ENCODE measurements around the gene DIRAS1.

The DIRAS1 gene

GRCh38 chr19:2720777-2721569, at the start of gene DIRAS1:
Gene DIRAS1, minus strand, starts transcription at chr19:2721372. Its CDS starts 3,566 bp downstream, at chr19:2717806.
- Mint-ChIP-seq H3K4me3 (peak within 1 kb of the TSS; percentile 60), H3K27ac (no peak within 1 kb of the TSS), H3K36me3 (no peaks in the 10 kb centered on the region), H3K27me3 (peaks cover 5% of the 10 kb centered on the region), H3K4me1 (ENCODE audit: low read depth) (peaks cover 3% of the 10 kb centered on the region), H3K9me3 (ENCODE audit: low read depth) (peaks cover under 1% of the 10 kb centered on the region)

GRCh38 chr19:2770055-2771013, 49.2 kb upstream of the DIRAS1 start:
- Mint-ChIP-seq H3K27me3 (no peaks in the 10 kb centered on the region), H3K4me3 (no peak overlapping the region), H3K36me3 (no peaks in the 10 kb centered on the region), H3K27ac (no peak overlapping the region), H3K4me1 (ENCODE audit: low read depth) (peaks cover 13% of the 10 kb centered on the region), H3K9me3 (ENCODE audit: low read depth) (no peaks in the 10 kb centered on the region)

- H3K27ac Mint-ChIP-seq: no peak overlapping the region
- H3K4me1 Mint-ChIP-seq (ENCODE audit: low read depth): peaks cover 5% of the 10 kb centered on the region
- no peak overlapping the region for H3K4me3 Mint-ChIP-seq
- H3K36me3 Mint-ChIP-seq: no peaks in the 10 kb centered on the region
- H3K9me3 Mint-ChIP-seq (ENCODE audit: low read depth): no peaks in the 10 kb centered on the region
- H3K27me3 Mint-ChIP-seq: no peaks in the 10 kb centered on the region
Observed at GRCh38 chr19:2769218-2769617, 48.0 kb upstream of the DIRAS1 start.

GRCh38 chr19:2768365-2769132, 47.4 kb upstream of the DIRAS1 start:
- Mint-ChIP-seq H3K9me3 (ENCODE audit: low read depth) (no peaks in the 10 kb centered on the region), H3K27ac (no peak overlapping the region), H3K27me3 (no peaks in the 10 kb centered on the region), H3K4me3 (no peak overlapping the region), H3K36me3 (no peaks in the 10 kb centered on the region), H3K4me1 (ENCODE audit: low read depth) (peaks cover 5% of the 10 kb centered on the region)

- Mint-ChIP-seq H3K36me3 (no peaks in the 10 kb centered on the region), H3K27ac (no peak overlapping the region)
Observed at GRCh38 chr19:2767688-2768087, 46.5 kb upstream of the DIRAS1 start.

GRCh38 chr19:2766594-2767372, 45.6 kb upstream of the DIRAS1 start:
- H3K4me1 Mint-ChIP-seq (ENCODE audit: low read depth): no peaks in the 10 kb centered on the region
- H3K27ac Mint-ChIP-seq: no peak overlapping the region
- H3K4me3 Mint-ChIP-seq: no peak overlapping the region
- H3K36me3 Mint-ChIP-seq: no peaks in the 10 kb centered on the region
- no peaks in the 10 kb centered on the region for H3K9me3 Mint-ChIP-seq (ENCODE audit: low read depth)
- H3K27me3 Mint-ChIP-seq: no peaks in the 10 kb centered on the region

More at GRCh38 chr19:2767688-2768087, 46.5 kb upstream of the DIRAS1 start:
- Mint-ChIP-seq H3K4me3 (no peak overlapping the region), H3K9me3 (ENCODE audit: low read depth) (no peaks in the 10 kb centered on the region), H3K4me1 (ENCODE audit: low read depth) (peaks cover 5% of the 10 kb centered on the region), H3K27me3 (no peaks in the 10 kb centered on the region)

GRCh38 chr19:2765376-2765775, 44.2 kb upstream of the DIRAS1 start:
- Mint-ChIP-seq H3K27ac (no peak overlapping the region), H3K27me3 (no peaks in the 10 kb centered on the region), H3K4me1 (ENCODE audit: low read depth) (no peaks in the 10 kb centered on the region), H3K9me3 (ENCODE audit: low read depth) (no peaks in the 10 kb centered on the region), H3K4me3 (no peak overlapping the region), H3K36me3 (no peaks in the 10 kb centered on the region)

- Mint-ChIP-seq H3K9me3 (ENCODE audit: low read depth) (no peaks in the 10 kb centered on the region), H3K4me1 (ENCODE audit: low read depth) (no peaks in the 10 kb centered on the region), H3K4me3 (no peak overlapping the region), H3K27me3 (no peaks in the 10 kb centered on the region), H3K36me3 (no peaks in the 10 kb centered on the region), H3K27ac (no peak overlapping the region)
Observed at GRCh38 chr19:2764945-2765344, 43.8 kb upstream of the DIRAS1 start.

GRCh38 chr19:2763687-2764086, 42.5 kb upstream of the DIRAS1 start:
- Mint-ChIP-seq H3K9me3 (ENCODE audit: low read depth) (no peaks in the 10 kb centered on the region), H3K36me3 (no peaks in the 10 kb centered on the region), H3K4me3 (no peak overlapping the region), H3K27ac (no peak overlapping the region), H3K4me1 (ENCODE audit: low read depth) (peaks cover 2% of the 10 kb centered on the region), H3K27me3 (no peaks in the 10 kb centered on the region)

- no peaks in the 10 kb centered on the region for H3K27me3 Mint-ChIP-seq
- H3K4me3 Mint-ChIP-seq: no peak overlapping the region
- no peaks in the 10 kb centered on the region for H3K9me3 Mint-ChIP-seq (ENCODE audit: low read depth)
- H3K36me3 Mint-ChIP-seq: no peaks in the 10 kb centered on the region
- no peak overlapping the region for H3K27ac Mint-ChIP-seq
- H3K4me1 Mint-ChIP-seq (ENCODE audit: low read depth): peaks cover 2% of the 10 kb centered on the region
Observed at GRCh38 chr19:2762783-2763496, 41.8 kb upstream of the DIRAS1 start.

- H3K27me3 Mint-ChIP-seq: no peaks in the 10 kb centered on the region
- no peaks in the 10 kb centered on the region for H3K9me3 Mint-ChIP-seq (ENCODE audit: low read depth)
- H3K4me3 Mint-ChIP-seq: no peak overlapping the region
- no peak overlapping the region for H3K27ac Mint-ChIP-seq
- no peaks in the 10 kb centered on the region for H3K36me3 Mint-ChIP-seq
- H3K4me1 Mint-ChIP-seq (ENCODE audit: low read depth): peaks cover 2% of the 10 kb centered on the region
Observed at GRCh38 chr19:2761876-2762782, 41.0 kb upstream of the DIRAS1 start.

- peaks cover 2% of the 10 kb centered on the region for H3K4me1 Mint-ChIP-seq (ENCODE audit: low read depth)
- no peaks in the 10 kb centered on the region for H3K27me3 Mint-ChIP-seq
- no peak overlapping the region for H3K4me3 Mint-ChIP-seq
- no peaks in the 10 kb centered on the region for H3K36me3 Mint-ChIP-seq
- no peak overlapping the region for H3K27ac Mint-ChIP-seq
- H3K9me3 Mint-ChIP-seq (ENCODE audit: low read depth): no peaks in the 10 kb centered on the region
Observed at GRCh38 chr19:2761309-2761677, 40.1 kb upstream of the DIRAS1 start.

GRCh38 chr19:2759965-2760364, 38.8 kb upstream of the DIRAS1 start:
- H3K9me3 Mint-ChIP-seq (ENCODE audit: low read depth): no peaks in the 10 kb centered on the region
- H3K27ac Mint-ChIP-seq: no peak overlapping the region
- H3K36me3 Mint-ChIP-seq: no peaks in the 10 kb centered on the region
- H3K4me1 Mint-ChIP-seq (ENCODE audit: low read depth): peaks cover 2% of the 10 kb centered on the region
- no peaks in the 10 kb centered on the region for H3K27me3 Mint-ChIP-seq
- H3K4me3 Mint-ChIP-seq: no peak overlapping the region
